ENCODE data around the gene CDK16. TPM values are rescaled to one million over a fixed set of nuclear protein-coding genes. Genes with fewer than 3 reads are reported as not detected.

CDK16 gene
- total RNA-seq, 1 experiment from 2014 or later = 132 TPM

DNA sequence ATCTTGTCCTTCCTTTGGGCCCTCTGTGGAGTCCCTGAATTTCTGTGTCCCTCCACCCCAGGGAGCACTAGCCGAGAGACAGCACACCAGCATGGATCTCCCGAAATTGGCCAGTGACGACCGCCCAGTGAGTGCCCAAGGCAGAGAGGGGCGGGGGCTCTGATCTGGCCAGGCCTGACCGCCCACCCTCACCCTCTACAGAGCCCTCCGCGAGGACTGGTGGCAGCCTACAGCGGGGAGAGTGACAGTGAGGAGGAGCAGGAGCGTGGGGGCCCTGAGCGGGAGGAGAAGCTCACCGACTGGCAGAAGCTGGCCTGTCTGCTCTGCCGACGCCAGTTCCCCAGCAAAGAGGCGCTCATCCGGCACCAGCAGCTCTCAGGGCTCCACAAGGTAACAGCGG is 33.2 kb upstream of the CDK16 start:
- DNase-seq (ENCODE audit: low read depth) = no peak

DNA sequence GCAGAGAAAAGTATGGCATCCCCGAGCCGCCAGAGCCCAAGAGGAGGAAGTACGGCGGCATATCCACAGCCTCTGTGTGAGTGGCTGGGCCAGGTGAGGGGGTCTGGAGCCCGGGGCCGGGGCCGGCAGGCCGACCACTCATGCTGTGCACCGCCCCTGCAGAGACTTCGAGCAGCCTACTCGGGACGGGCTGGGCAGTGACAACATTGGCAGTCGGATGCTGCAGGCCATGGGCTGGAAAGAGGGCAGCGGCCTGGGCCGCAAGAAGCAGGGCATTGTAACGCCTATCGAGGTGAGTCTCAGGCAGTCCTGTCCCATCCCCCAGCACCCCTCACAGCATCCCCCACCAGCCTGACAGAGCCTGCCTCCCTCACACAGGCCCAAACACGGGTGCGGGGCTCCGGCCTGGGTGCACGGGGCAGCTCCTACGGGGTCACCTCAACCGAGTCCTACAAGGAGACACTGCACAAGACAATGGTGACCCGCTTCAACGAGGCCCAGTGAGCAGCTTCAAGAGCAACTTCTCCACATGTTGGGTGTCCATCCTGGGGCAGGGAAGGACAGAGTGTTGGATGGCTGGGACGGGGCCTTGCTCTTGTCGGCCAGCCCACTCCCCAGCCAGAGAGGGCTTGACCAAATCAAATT is 32.3 kb upstream of the CDK16 start:
- DNase-seq (ENCODE audit: low read depth) = no peak

DNA sequence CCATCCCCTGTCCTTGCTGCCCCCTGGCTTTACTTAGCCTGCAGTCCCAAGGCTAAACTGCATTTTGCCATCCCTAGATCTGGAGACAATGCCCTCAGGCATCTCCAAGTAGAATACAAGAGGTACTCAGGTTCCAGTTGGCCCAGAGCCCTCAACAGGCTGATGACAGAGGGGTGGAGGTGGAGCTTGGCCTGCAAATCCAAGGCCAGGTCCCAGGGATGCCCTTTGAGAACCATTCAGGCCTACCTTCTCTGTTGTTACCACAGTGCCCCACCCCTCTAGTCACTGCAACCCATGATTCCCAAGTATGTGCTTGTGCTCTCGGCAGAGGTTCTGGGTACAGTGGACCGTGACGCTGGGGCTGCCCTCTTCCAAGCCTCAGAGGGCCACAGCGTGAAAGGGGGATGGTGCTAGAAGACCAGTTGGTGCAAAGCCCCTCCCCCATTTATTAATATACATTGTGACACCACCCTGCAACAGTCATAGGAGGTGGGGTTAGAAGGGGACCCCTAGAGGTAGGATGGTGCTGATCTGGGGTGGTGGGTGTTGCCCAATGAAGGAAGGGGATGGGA is 31.3 kb upstream of the CDK16 start:
- no peak for DNase-seq (ENCODE audit: low read depth)

DNA sequence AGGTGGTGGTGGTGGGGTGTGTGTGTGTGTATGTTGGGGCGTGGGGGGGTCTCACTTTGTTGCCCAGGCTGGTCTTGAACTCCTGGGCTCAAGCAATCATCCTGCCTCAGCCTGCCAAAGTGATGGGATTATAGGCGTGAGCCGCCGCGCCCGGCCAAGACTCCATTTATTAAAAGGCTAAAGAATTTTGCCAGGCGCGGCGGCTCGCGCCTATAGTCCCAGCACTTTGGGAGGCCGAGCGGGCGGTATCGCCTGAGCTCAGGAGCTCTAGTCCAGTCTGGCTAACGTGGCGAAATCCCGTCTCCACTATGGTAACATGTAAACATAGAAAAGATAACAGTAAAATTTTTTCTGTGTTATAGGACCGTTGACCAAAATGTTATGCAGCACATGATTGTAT is 28.6 kb upstream of the CDK16 start:
- DNase-seq (ENCODE audit: low read depth) = no peak

DNA sequence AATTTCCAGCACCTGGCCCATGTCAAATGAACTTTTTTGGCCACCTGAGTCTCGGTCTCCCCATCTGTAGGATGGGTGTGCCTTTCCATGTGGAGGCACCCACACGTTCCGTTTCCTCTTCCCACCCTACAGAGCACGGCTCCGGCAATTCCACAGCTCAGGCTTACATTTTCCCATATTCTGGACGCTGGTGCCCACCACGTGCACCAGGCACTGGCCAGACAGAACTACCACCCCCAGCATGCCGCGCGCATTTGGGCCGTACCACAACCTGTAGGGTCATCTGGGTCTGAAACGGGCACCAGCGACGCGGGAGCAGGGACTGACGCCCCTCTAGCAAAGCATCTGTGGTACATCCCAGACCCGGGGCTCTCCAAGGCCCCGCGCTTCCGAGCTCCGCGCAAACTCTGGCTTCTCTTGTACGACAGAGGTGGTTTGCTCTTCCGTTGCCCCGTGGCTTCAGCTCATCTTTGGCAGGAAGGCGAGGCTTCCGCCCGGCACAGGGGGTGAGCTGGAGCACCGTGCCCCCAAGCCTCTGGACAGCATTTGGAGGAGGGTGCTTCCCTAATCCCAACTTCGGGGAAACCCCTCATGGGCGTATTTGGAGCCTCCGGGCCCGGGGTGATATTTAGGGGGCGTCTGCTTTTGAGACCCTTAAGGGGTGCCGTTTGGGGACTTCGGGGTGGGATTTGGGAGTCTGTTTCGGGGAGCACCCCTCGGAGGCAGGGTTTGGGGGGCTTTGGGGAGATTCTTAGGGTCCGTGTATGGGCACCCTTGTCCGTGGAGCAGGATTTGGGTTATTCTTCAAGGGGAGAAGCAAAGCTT is 27.8 kb upstream of the CDK16 start:
- peak; percentile 91 for DNase-seq (ENCODE audit: low read depth)

GRCh38 chrX:47191331-47191730 is 27.1 kb upstream of the CDK16 start:
- no peak for DNase-seq (ENCODE audit: low read depth)

DNA sequence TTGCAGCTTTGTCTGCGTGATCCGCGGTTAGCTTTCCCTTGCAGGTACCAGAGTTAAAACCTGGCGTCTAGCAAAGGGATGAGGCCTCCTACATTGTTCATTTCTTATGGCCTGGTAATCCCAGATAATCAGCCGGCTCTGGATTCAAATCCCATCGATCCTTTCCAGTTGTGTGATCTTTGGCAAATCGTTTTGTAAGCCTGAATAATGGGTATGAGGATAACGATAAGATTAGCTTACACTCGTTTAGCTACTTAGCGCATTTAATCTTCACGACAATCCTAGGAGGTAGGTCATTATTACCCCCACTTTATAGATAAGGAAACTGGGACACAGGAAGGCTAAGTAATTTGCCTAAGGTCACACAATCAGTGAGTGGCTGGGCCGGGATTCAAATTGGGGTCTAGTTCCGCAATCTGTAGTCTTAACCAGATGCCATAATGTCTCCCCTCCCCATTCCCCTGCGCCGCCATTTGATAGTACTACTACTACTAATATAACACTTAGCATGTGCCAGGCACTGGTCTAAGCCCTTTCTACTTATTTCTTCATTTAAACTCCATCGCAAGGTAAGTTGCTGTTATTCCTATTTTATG is 26.6 kb upstream of the CDK16 start:
- no peak for DNase-seq (ENCODE audit: low read depth)

DNA sequence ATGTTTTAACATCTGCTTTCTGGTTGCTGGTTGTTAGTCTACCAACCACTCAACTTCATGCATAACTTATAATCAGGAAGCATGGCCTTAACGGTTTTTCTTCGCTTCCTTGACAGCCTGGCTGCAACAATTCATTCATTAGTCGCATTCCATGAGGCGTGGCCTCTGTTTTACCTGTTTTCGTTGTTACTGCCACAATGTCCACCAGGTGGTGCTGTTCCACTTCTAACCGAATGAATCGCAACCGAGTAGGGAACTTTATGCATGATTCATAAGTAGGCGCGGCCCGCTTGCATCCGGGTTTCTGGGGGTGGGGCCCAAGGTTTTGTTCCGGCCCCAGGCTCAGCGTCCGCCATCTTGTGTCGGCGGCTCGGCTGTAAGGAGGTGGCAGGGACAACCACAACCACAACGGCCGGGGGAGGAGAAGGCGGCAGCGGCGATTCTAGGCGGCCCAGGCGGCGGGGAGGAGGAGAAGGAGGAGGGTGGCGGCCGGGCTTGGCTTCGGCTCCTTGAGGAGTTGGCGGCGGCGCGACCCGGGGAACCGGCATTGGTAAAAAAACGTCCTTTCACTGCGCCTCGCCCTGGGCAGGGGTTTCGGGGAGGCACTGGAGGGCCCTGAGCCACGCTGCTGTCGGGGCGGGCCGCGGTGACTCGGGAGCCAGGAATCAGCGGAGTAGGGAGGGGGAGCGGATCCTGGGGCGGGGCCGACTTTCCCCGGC is 24.8 kb upstream of the CDK16 start, which contains the start of gene UBA1:
TSS of gene UBA1 (plus strand) at position 355 of the 719 bp plus-strand sequence. CDS start 4,974 bp downstream, outside the sequence.
- DNase-seq (ENCODE audit: low read depth) = peak; percentile 92

GRCh38 chrX:47194194-47194787 is 24.2 kb upstream of the CDK16 start:
- DNase-seq (ENCODE audit: low read depth) = no peak

GRCh38 chrX:47196098-47196497 is 22.4 kb upstream of the CDK16 start:
- no peak for DNase-seq (ENCODE audit: low read depth)

DNA sequence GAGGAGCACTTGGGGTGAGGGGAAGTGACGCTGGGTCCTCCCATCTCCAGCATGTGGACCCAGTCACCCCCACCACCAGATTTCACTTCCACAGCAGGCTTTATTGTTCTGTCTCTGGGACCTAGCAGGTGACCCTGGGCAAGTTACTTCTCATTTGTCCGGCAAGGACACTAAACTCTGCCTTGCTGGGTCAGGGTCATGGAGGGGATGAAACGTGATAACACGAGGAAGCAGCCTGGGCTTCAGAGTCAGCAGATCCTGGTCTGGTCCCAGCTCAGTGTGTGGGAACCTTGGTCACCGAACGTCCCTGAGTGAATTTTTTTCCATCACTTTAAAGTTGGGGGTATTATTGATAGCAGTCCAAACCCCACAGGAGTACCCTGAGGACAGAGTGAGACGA is 21.0 kb upstream of the CDK16 start:
- no peak for DNase-seq (ENCODE audit: low read depth)

- peak; percentile 42 for DNase-seq (ENCODE audit: low read depth)
These were observed 20.3 kb upstream of the CDK16 start for GRCh38 chrX:47198026-47198686.

- DNase-seq (ENCODE audit: low read depth) = no peak
These were observed 19.8 kb upstream of the CDK16 start for GRCh38 chrX:47198687-47199080.

- no peak for DNase-seq (ENCODE audit: low read depth)
These were observed 19.2 kb upstream of the CDK16 start for GRCh38 chrX:47199286-47199685.

DNA sequence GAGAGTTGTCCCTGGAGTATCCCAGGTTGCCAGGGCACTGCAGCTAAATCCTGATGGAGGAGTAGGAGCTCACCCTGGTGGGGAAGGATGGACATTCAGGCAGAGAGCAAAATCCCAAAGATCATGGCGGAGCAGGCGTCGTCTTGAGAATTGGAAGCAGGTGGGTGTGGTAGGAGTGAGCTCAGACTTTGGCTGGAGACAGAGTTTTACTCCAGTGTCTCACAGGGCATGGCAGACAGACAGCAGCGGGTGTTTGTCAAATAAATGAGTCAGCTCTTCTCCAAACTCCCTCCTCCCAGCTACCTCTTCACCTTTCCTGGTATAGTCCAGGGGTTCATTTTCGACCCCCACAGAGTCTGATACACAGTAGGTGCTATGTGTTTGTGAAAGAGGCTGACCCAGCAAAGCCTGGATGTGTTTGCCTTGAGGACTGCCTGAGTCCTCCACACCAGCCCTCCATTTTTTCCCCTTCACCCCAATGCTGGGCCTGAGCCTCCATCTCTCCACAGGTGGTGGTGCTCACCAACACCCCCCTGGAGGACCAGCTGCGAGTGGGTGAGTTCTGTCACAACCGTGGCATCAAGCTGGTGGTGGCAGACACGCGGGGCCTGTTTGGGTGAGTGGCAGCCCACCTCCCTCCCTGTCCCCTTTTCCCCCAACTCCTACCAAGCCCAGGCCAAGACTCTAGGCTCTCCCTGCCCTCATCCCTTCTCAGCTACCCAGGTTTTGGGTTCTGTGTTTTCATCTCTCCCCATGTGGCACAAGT is 17.9 kb upstream of the CDK16 start:
- DNase-seq (ENCODE audit: low read depth) = peak; percentile 94

GRCh38 chrX:47201345-47201944 is 17.0 kb upstream of the CDK16 start:
- DNase-seq (ENCODE audit: low read depth) = no peak

- DNase-seq (ENCODE audit: low read depth) = no peak
These were observed 16.2 kb upstream of the CDK16 start for GRCh38 chrX:47202316-47202715.

DNA sequence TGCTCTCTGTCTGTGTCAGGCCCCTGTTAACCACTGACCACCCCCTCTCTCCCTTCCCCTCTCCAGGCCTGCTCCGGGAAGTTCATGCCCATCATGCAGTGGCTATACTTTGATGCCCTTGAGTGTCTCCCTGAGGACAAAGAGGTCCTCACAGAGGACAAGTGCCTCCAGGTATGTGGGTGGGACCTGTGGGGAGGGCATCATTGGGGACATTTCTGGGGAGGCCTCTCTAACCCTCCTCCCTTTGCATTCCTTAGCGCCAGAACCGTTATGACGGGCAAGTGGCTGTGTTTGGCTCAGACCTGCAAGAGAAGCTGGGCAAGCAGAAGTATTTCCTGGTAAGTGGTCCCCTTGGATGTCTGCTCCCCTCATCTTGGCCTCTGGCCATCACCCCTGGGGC is 15.6 kb upstream of the CDK16 start:
- DNase-seq (ENCODE audit: low read depth) = no peak

GRCh38 chrX:47204970-47205369 is 13.5 kb upstream of the CDK16 start:
- DNase-seq (ENCODE audit: low read depth) = no peak

DNA sequence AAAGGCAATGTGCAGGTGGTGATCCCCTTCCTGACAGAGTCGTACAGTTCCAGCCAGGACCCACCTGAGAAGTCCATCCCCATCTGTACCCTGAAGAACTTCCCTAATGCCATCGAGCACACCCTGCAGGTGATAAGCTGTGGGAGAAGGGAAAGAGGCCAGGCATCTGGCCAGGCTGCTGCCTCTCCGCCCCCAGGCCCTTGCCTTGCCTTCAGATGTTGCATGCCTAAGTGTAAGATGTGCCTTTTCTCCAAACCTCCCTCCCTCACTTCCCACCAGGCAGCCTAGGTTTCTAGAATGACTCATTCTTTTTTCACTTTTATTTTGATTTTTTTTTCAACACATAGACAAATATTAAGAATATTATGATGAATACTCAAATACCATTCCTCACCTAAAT is 12.2 kb upstream of the CDK16 start:
- DNase-seq (ENCODE audit: low read depth) = no peak
